Measurements from ENCODE around the gene MNX1. TPM values are rescaled to one million over a fixed set of nuclear protein-coding genes. Genes with fewer than 3 reads are reported as not detected.

The MNX1 gene
- total and polyA plus RNA-seq, 8 donors: 1.1 to 80.2 (median 3.1) TPM; not detected in 1

- no peaks in the 10 kb centered on the region for H3K9me3 ChIP-seq
- no peak for TF ChIP-seq EP300 (IDR thresholded peaks at IDR 0.05)
- TF ChIP-seq POLR2A (IDR thresholded peaks at IDR 0.05): no peak
- TF ChIP-seq CTCF (IDR thresholded peaks at IDR 0.05): no peak
- no peak for TF ChIP-seq POLR2AphosphoS5 (IDR thresholded peaks at IDR 0.05)
- 17 to 25% (median 23%) methylated on average over 18 of the region's 18 CpGs for WGBS, 5 donors
- H3K27me3 ChIP-seq: peaks cover 23 to 98% (median 77%) of the 10 kb centered on the region in 3 donors
- peak overlapping the region in 4 of 5 donors; percentile 33 to 66 (median 51) for H3K27ac ChIP-seq
- DNase-seq: peak; percentile 57 to 81
- no peaks in the 10 kb centered on the region for H3K36me3 ChIP-seq
- peak overlapping the region in 3 of 4 donors; percentile 51 to 66 (median 57) for H3K4me3 ChIP-seq
- H3K4me1 ChIP-seq: peaks cover 31 to 90% (median 75%) of the 10 kb centered on the region in 4 donors
- intact Hi-C loops (cut with DNase I; ENCODE audit: low total_unique reads): no loop called here
Measured at GRCh38 chr7:157007470-157008066, 2.9 kb downstream of the MNX1 start.

DNA sequence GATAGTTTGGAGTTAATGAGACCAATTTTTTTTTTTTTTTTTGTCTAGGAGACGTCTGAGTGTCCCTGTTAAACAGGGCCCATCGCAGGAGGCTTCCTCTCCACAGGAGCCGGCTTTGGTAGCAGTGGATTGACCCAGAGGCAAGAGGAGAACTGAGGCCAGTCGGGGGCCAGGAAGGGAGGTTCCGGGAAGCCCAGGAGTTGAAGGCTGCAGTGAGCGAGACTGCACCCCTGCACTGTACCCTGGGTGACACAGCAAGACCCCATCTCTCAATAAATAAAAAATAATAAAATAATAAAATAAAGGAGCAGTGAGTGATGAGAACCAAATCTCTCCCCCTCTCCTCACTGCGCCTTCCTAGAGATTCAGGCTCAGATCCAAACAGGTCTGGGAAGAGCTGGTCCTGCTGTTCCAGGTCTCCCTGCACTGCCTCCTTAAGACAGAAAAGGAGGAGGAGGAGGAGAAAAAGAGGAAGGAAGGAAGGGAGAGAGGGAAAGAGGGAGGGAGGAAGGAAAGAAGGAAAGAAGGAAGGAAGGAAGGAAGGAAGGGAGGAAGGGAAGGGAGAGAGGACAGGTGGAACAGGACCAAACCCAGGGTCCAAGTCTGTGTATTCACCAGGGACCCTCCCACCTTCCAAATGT lies 3.5 kb downstream of the MNX1 start:
- H3K4me3 ChIP-seq: peak overlapping the region in 1 of 4 donors; percentile 6
- 42 to 73% (median 56%) methylated on average over 7 of the region's 7 CpGs for WGBS, 5 donors
- no peak for TF ChIP-seq EP300 (IDR thresholded peaks at IDR 0.05)
- no peak for TF ChIP-seq CTCF (IDR thresholded peaks at IDR 0.05)
- no peak for TF ChIP-seq POLR2A (IDR thresholded peaks at IDR 0.05)
- TF ChIP-seq POLR2AphosphoS5 (IDR thresholded peaks at IDR 0.05): no peak
- H3K27me3 ChIP-seq: peaks cover 29 to 98% (median 81%) of the 10 kb centered on the region in 3 donors
- intact Hi-C loops (cut with DNase I; ENCODE audit: low total_unique reads): no loop called here
- H3K36me3 ChIP-seq: no peaks in the 10 kb centered on the region
- DNase-seq: no peak
- peaks cover 31 to 92% (median 76%) of the 10 kb centered on the region in 4 donors for H3K4me1 ChIP-seq
- H3K27ac ChIP-seq: peak overlapping the region in 2 of 5 donors; percentile 33 to 37
- H3K9me3 ChIP-seq: no peaks in the 10 kb centered on the region

- peak in 1 of 2 donors; percentile 61 for DNase-seq
- Histone ChIP-seq H3K36me3 (no peaks in the 10 kb centered on the region), H3K4me3 (no peak overlapping the region), H3K4me1 (peaks cover 26 to 91% (median 70%) of the 10 kb centered on the region in 4 donors), H3K27me3 (peaks cover 31 to 98% (median 81%) of the 10 kb centered on the region in 3 donors), H3K27ac (no peak overlapping the region), H3K9me3 (no peaks in the 10 kb centered on the region)
- 23 to 68% (median 60%) methylated on average over 20 to 39 of the region's 39 CpGs for WGBS, 5 donors
- intact Hi-C loops (cut with DNase I; ENCODE audit: low total_unique reads): no loop called here
- no peak for TF ChIP-seq CTCF (IDR thresholded peaks at IDR 0.05)
- no peak for TF ChIP-seq POLR2AphosphoS5 (IDR thresholded peaks at IDR 0.05)
- TF ChIP-seq EP300 (IDR thresholded peaks at IDR 0.05): no peak
- no peak for TF ChIP-seq POLR2A (IDR thresholded peaks at IDR 0.05)
Measured at GRCh38 chr7:157006205-157006747, 4.2 kb downstream of the MNX1 start.

DNA sequence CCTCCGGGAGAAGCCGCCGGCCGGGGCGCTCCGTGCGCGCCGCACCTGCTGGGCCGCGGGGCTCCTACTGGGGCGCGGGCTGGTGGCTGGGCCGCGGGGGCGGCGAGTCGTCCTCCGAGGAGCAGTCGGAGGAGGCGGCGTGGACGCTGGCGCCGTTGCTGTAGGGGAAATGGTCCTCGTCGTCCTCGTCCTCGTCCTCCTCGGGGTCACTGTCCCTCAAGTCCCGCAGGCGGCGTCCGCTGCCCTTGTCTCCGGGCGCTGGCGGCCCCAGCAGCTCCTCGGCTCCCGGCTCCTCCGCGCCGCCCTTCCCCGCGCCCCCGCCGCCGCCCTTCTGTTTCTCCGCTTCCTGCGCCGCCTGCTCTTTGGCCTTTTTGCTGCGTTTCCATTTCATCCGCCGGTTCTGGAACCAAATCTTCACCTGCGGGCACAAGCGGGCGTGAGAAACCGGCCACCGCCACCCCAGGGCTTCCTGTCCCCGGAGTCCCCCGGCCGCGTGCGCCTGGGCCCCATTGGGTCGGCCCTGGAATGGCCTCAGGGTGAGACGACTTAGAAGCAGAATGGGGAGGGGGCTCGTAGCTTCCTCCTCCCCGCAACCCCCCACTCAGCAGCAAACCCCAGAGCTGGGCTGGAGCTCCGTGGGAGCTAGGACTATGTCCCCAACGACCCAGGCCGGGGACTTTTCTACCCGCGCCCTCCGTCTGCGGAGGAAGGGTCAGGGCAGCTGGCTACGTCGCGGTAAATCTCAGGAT lies 4.8 kb downstream of the MNX1 start:
- TF ChIP-seq POLR2A (IDR thresholded peaks at IDR 0.05) (no peak), EP300 (IDR thresholded peaks at IDR 0.05) (no peak), POLR2AphosphoS5 (IDR thresholded peaks at IDR 0.05) (no peak), CTCF (IDR thresholded peaks at IDR 0.05) (no peak)
- peaks cover 28 to 98% (median 79%) of the 10 kb centered on the region in 3 donors for H3K27me3 ChIP-seq
- H3K36me3 ChIP-seq: no peaks in the 10 kb centered on the region
- WGBS, 5 donors: 49 to 65% (median 59%) methylated on average over 62 to 77 of the region's 77 CpGs
- DNase-seq: peak in 1 of 2 donors; percentile 19
- H3K27ac ChIP-seq: no peak overlapping the region
- intact Hi-C loops (cut with DNase I; ENCODE audit: low total_unique reads): no loop called here
- no peaks in the 10 kb centered on the region for H3K9me3 ChIP-seq
- H3K4me3 ChIP-seq: peak overlapping the region in 2 of 4 donors; percentile 13 to 29
- peaks cover 26 to 91% (median 68%) of the 10 kb centered on the region in 4 donors for H3K4me1 ChIP-seq
